Measurements from ENCODE around the gene HPN.

The HPN gene

DNA sequence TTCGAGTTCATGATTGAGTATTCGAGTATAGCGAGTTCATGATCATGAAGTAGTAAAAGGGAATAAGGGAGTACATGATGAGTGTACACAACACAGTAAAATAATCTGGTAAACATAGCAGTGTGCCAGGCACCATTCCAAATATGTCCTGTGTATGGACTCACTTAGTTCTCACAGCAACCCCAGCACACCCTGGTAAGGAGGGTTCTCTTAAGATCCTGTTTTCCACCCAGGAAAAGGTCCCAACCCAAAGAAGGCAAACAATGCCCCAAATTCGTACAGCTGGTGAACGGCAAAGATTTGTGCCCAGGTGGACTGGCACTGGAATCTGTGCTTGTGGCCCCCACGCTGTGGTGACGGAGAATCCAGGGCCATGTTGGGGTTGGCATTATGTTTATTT, 21.4 kb downstream of the HPN start:
- peaks cover 42% of the 10 kb centered on the region for H3K27me3 ChIP-seq (replicated peaks; ENCODE audit: insufficient read depth, low read length)
- no peaks in the 10 kb centered on the region for H3F3A ChIP-seq (ENCODE audit: insufficient read depth, low read length)
- no peak overlapping the region for H3K27ac ChIP-seq (ENCODE audit: low read length)
- no peak for DNase-seq
- no peaks in the 10 kb centered on the region for H4K20me1 ChIP-seq (ENCODE audit: insufficient read depth, low read length)
- no peaks in the 10 kb centered on the region for H3K4me1 ChIP-seq (ENCODE audit: low read length)
- H3K9ac ChIP-seq (ENCODE audit: low read length): no peak overlapping the region
- H2AFZ ChIP-seq (ENCODE audit: low read length): no peak overlapping the region
- no peak overlapping the region for H3K4me2 ChIP-seq (ENCODE audit: low read depth, low read length)
- TF ChIP-seq EZH2 (optimal IDR thresholded peaks at IDR 0.05; ENCODE audit: low read depth, low read length): no peak
- TF ChIP-seq EZH2phosphoT487 (IDR thresholded peaks at IDR 0.05; ENCODE audit: low read length): no peak
- TF ChIP-seq, protein P1, sequence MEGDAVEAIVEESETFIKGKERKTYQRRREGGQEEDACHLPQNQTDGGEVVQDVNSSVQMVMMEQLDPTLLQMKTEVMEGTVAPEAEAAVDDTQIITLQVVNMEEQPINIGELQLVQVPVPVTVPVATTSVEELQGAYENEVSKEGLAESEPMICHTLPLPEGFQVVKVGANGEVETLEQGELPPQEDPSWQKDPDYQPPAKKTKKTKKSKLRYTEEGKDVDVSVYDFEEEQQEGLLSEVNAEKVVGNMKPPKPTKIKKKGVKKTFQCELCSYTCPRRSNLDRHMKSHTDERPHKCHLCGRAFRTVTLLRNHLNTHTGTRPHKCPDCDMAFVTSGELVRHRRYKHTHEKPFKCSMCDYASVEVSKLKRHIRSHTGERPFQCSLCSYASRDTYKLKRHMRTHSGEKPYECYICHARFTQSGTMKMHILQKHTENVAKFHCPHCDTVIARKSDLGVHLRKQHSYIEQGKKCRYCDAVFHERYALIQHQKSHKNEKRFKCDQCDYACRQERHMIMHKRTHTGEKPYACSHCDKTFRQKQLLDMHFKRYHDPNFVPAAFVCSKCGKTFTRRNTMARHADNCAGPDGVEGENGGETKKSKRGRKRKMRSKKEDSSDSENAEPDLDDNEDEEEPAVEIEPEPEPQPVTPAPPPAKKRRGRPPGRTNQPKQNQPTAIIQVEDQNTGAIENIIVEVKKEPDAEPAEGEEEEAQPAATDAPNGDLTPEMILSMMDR (IDR thresholded peaks at IDR 0.05; ENCODE audit: low read length): no peak
- no peaks in the 10 kb centered on the region for H3K79me2 ChIP-seq (ENCODE audit: low read length)
- no peaks in the 10 kb centered on the region for H3K36me3 ChIP-seq (replicated peaks; ENCODE audit: insufficient read depth, low read length)
- H3K9me2 ChIP-seq (replicated peaks; ENCODE audit: insufficient read depth, low read length): no peaks in the 10 kb centered on the region
- H3K4me3 ChIP-seq (ENCODE audit: low read length): no peak overlapping the region
- no peaks in the 10 kb centered on the region for H3K9me3 ChIP-seq (replicated peaks; ENCODE audit: insufficient read depth, low read length)

DNA sequence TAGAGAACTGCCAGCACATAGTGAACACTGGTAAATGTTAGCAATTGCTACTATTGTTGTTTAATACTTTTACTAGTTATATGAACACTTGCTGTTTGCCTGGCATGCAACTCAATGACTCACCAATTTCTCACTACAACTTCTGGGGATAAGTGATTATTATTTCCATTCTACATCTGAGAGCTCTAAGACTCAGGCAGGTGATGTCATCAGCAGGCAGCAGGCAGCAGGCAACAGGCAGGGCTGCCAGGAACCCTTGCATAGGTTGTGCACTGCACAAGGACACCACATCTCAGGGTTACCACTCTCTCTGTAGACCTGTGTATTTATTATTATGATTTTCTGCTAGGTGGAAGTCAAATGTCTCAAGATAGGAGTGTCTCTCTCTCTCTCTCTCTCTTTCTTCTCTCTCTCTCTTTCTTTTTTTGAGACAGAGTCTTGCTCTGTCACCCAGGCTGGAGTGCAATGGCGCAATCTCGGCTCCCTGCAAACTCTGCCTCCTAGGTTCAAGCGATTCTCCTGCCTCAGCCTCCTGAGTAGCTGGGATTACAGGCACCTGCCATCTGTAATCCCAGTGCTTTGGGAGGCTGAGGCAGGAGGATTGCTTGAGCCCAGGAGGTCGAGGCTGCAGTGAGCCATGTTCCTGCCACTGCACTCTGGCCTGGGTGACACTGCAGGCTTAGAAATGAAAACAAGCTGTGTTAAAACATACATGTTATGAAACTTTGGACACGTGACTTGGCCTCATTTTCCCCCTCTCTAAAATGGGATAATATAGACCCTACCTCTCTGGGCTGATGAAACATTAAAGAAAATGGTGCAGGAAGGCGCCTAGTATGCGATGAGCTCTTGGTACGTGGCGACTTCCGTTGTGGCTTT, 22.7 kb downstream of the HPN start:
- Histone ChIP-seq H2AFZ (ENCODE audit: low read length) (no peak overlapping the region), H3K9me3 (replicated peaks; ENCODE audit: insufficient read depth, low read length) (no peaks in the 10 kb centered on the region), H3K9ac (ENCODE audit: low read length) (no peak overlapping the region), H4K20me1 (ENCODE audit: insufficient read depth, low read length) (no peaks in the 10 kb centered on the region), H3K79me2 (ENCODE audit: low read length) (no peaks in the 10 kb centered on the region), H3K9me2 (replicated peaks; ENCODE audit: insufficient read depth, low read length) (no peaks in the 10 kb centered on the region), H3K4me1 (ENCODE audit: low read length) (no peaks in the 10 kb centered on the region), H3K4me2 (ENCODE audit: low read depth, low read length) (no peak overlapping the region), H3F3A (ENCODE audit: insufficient read depth, low read length) (no peaks in the 10 kb centered on the region), H3K27me3 (replicated peaks; ENCODE audit: insufficient read depth, low read length) (peaks cover 48% of the 10 kb centered on the region), H3K36me3 (replicated peaks; ENCODE audit: insufficient read depth, low read length) (no peaks in the 10 kb centered on the region), H3K27ac (ENCODE audit: low read length) (no peak overlapping the region), H3K4me3 (ENCODE audit: low read length) (no peak overlapping the region)
- TF ChIP-seq, protein P1 (IDR thresholded peaks at IDR 0.05; ENCODE audit: low read length): no peak
- no peak for TF ChIP-seq EZH2phosphoT487 (IDR thresholded peaks at IDR 0.05; ENCODE audit: low read length)
- TF ChIP-seq EZH2 (optimal IDR thresholded peaks at IDR 0.05; ENCODE audit: low read depth, low read length): no peak
- DNase-seq: no peak

DNA sequence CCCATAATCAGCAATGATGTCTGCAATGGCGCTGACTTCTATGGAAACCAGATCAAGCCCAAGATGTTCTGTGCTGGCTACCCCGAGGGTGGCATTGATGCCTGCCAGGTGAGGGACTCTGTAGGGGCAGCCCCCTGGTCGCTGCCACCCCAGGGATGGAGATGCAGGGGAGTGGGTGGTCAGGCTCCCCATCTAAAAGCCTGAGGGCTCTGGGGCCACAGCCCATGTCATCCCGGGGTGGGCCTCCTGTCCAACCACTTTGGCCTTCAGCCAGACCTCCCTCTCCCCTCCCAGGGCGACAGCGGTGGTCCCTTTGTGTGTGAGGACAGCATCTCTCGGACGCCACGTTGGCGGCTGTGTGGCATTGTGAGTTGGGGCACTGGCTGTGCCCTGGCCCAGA, 24.1 kb downstream of the HPN start:
- no peaks in the 10 kb centered on the region for H3F3A ChIP-seq (ENCODE audit: insufficient read depth, low read length)
- no peaks in the 10 kb centered on the region for H3K9me2 ChIP-seq (replicated peaks; ENCODE audit: insufficient read depth, low read length)
- H3K4me2 ChIP-seq (ENCODE audit: low read depth, low read length): no peak overlapping the region
- TF ChIP-seq, protein P1 (IDR thresholded peaks at IDR 0.05; ENCODE audit: low read length): no peak
- TF ChIP-seq EZH2phosphoT487 (IDR thresholded peaks at IDR 0.05; ENCODE audit: low read length) (no peak), EZH2 (optimal IDR thresholded peaks at IDR 0.05; ENCODE audit: low read depth, low read length) (no peak)
- no peak overlapping the region for H3K27ac ChIP-seq (ENCODE audit: low read length)
- H3K4me3 ChIP-seq (ENCODE audit: low read length): no peak overlapping the region
- H2AFZ ChIP-seq (ENCODE audit: low read length): no peak overlapping the region
- H3K4me1 ChIP-seq (ENCODE audit: low read length): no peaks in the 10 kb centered on the region
- H3K9ac ChIP-seq (ENCODE audit: low read length): no peak overlapping the region
- peaks cover 51% of the 10 kb centered on the region for H3K27me3 ChIP-seq (replicated peaks; ENCODE audit: insufficient read depth, low read length)
- H3K79me2 ChIP-seq (ENCODE audit: low read length): no peaks in the 10 kb centered on the region
- DNase-seq: no peak
- no peaks in the 10 kb centered on the region for H3K9me3 ChIP-seq (replicated peaks; ENCODE audit: insufficient read depth, low read length)
- no peaks in the 10 kb centered on the region for H4K20me1 ChIP-seq (ENCODE audit: insufficient read depth, low read length)
- H3K36me3 ChIP-seq (replicated peaks; ENCODE audit: insufficient read depth, low read length): no peaks in the 10 kb centered on the region

All from MM.1S (cell line).